Peyer's patch (tissue), 4 donors: Measurements from ENCODE around the gene CES5A. TPM values are rescaled to one million over a fixed set of nuclear protein-coding genes. Genes with fewer than 3 reads are reported as not detected.

Source experiments
- DNase-seq, 3 donors: peaks; one replicate each; pipeline ENCODE4 v3.0.0-alpha.2; 2017 to 2019
- H3K27ac ChIP-seq, 4 donors: fragments of 200-600 bp; sonication (generic); one replicate each; pipeline ENCODE4 v1.5.1; 2016 to 2019
- H3K27me3 ChIP-seq, 2 donors: fragments of 200-600 bp; sonication (generic); one replicate each; pipeline ENCODE4 v1.5.1; 2019
- H3K36me3 ChIP-seq, 3 donors: fragments of 200-600 bp; sonication (generic); one replicate each; pipeline ENCODE4 v1.5.1; 2016 to 2019
- H3K4me1 ChIP-seq, 4 donors: fragments of 200-600 bp; sonication (generic); one replicate each; pipeline ENCODE4 v1.5.1; 2016 to 2019
- H3K4me3 ChIP-seq, 4 donors: fragments of 200-600 bp; sonication (generic); 1 replicate in 3 of 4; 2 replicates in 1 of 4; pipeline ENCODE4 v1.5.1; 2016 to 2019; ENCODE audit warnings: mild to moderate bottlenecking in 1 of 4
- H3K9me3 ChIP-seq, 4 donors: fragments of 200-600 bp; sonication (generic); one replicate each; pipeline ENCODE4 v1.5.1; 2016 to 2019; ENCODE audit warnings: mild to moderate bottlenecking in 1 of 4
- POLR2A ChIP-seq, 2 donors: fragments of 450-650 bp; IDR thresholded peaks; one replicate each; pipeline ENCODE4 v1.5.1; 2017; ENCODE audit warnings: antibody characterized with exemption in 2 of 2, mild to moderate bottlenecking in 2 of 2, moderate library complexity in 2 of 2
- total RNA-seq, 4 donors: library from RNA; depleted of rRNA; stranded (reverse); fragments of >200 nt; gene quantifications; one replicate each; pipeline ENCODE4 v1.1.0, GENCODE V29; 2016
- TF ChIP-seq, protein P1 (sequence below), 6 experiments: fragments of 450-650 bp in 4 of 6; fragments of 200-600 bp in 2 of 6; sonication (generic) in 1 of 6; IDR thresholded peaks; one replicate each; pipeline ENCODE4 v1.5.1; 2017 to 2019; ENCODE audit warnings: antibody characterized with exemption in 6 of 6, mild to moderate bottlenecking in 3 of 6, moderate library complexity in 1 of 6

Gene CES5A
- total RNA-seq, 4 donors from 2014 or later, result not detected

DNA sequence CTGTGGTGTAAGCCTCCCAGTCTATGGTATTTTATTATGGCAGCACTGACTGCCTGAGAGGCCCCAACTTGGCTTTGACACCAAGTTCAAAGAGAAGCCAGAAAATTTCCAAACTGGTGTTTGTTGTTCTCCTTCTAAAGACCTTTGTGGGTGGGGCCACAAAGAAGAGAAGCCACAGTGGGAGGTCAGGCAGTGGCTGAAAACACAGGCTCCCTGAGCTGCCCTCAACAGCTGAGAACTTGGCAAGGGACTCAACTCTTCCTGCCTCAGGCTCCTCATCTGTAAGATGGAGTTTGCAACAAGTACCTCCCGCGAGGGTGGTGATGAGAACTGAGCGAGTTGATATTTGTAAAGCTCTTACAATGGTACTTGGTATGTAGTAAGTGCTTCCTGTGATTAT, 18.2 kb downstream of the CES5A start:
- TF ChIP-seq POLR2A (IDR thresholded peaks at IDR 0.05), result no peak
- TF ChIP-seq, protein P1, sequence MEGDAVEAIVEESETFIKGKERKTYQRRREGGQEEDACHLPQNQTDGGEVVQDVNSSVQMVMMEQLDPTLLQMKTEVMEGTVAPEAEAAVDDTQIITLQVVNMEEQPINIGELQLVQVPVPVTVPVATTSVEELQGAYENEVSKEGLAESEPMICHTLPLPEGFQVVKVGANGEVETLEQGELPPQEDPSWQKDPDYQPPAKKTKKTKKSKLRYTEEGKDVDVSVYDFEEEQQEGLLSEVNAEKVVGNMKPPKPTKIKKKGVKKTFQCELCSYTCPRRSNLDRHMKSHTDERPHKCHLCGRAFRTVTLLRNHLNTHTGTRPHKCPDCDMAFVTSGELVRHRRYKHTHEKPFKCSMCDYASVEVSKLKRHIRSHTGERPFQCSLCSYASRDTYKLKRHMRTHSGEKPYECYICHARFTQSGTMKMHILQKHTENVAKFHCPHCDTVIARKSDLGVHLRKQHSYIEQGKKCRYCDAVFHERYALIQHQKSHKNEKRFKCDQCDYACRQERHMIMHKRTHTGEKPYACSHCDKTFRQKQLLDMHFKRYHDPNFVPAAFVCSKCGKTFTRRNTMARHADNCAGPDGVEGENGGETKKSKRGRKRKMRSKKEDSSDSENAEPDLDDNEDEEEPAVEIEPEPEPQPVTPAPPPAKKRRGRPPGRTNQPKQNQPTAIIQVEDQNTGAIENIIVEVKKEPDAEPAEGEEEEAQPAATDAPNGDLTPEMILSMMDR (IDR thresholded peaks at IDR 0.05), result no peak
- H3K27me3 ChIP-seq, result no peaks in the 10 kb centered on the region
- no peak overlapping the region for H3K27ac ChIP-seq
- H3K4me3 ChIP-seq, result no peak overlapping the region
- no peaks in the 10 kb centered on the region for H3K9me3 ChIP-seq
- no peaks in the 10 kb centered on the region for H3K4me1 ChIP-seq
- no peaks in the 10 kb centered on the region for H3K36me3 ChIP-seq
- no peak for DNase-seq

DNA sequence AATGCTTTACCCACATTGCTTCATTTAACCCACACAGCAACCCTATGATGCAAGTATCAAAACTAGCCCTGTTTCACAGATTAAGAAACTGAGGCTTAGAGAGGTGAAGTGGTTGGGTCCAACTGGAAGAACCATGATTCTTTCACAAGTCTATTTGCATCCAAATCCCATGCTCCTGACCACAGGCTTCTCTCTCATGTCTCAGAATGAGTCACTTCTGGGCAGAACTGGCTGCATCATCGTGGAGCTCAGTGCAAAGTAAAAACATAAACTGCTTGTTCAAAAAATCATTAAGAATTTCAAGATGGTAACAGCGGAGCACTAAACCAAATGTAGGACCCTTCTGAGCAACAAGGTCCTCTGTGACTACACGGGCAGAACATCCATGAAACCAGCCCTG, 22.1 kb downstream of the CES5A start:
- no peak for DNase-seq
- Histone ChIP-seq H3K36me3 (no peaks in the 10 kb centered on the region), H3K9me3 (no peaks in the 10 kb centered on the region), H3K4me1 (no peaks in the 10 kb centered on the region), H3K27ac (no peak overlapping the region), H3K27me3 (no peaks in the 10 kb centered on the region), H3K4me3 (no peak overlapping the region)
- TF ChIP-seq, protein P1 (IDR thresholded peaks at IDR 0.05), result no peak
- no peak for TF ChIP-seq POLR2A (IDR thresholded peaks at IDR 0.05)

DNA sequence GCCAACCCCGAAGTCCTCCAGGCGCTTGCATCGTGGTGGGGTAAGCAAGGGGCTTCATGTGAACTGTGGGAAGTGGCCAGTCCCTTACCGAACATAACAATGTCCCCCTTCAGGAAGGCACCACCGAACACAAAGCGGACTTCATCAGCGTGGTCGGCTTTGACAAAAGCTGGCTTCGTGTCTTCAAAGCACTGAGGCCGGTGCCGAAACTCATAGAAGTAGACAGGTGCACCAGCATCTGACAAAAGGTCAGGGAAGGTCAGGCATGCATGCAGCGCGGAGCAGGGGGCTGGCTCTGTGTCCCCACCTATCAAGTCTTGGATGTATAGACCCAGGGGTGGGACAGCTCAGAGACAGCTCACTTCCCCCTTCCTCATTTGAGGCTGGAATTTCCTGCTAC, 25.6 kb downstream of the CES5A start:
- Histone ChIP-seq H3K36me3 (no peaks in the 10 kb centered on the region), H3K9me3 (no peaks in the 10 kb centered on the region), H3K4me1 (no peaks in the 10 kb centered on the region), H3K27me3 (no peaks in the 10 kb centered on the region), H3K27ac (no peak overlapping the region), H3K4me3 (no peak overlapping the region)
- TF ChIP-seq, protein P1 (IDR thresholded peaks at IDR 0.05), result no peak
- TF ChIP-seq POLR2A (IDR thresholded peaks at IDR 0.05), result no peak
- DNase-seq, result no peak

DNA sequence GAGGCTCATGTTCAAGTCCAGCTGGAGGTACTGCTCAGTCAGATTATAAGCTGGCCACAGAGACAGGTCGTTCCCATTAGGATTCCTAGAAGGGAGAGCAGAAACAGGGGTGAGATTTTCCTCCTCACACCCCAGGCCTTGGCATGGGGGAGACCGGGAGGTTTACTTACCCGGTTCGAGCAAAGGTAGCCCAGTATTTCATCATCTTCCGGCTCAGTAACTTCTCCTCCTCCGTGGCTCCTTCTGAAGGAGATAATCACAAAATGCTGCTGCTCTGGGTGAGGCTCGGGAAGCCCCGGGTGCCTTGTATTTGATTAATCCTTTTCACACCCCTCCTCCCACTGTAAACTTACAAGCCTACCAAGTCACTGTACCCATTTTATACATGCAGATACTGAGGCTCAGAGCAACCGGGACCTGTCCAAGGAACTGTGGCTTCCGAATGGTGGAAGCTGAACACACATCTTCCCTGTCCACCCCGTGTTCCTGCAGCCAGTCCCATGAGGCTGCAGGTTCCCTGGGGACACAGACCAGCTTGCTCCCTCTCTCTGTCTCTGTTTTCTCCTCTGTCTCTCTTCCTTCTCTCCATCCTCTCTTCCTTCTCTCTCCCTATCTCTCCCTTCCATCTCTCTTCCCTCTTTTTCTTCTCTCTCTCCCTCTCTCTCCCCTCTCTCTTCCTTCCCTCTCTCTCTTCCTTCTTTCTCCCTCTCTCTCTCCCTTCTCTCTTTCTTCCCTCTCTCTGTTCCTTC, 28.4 kb downstream of the CES5A start:
- DNase-seq, result no peak
- Histone ChIP-seq H3K27ac (no peak overlapping the region), H3K27me3 (no peaks in the 10 kb centered on the region), H3K4me1 (no peaks in the 10 kb centered on the region), H3K9me3 (no peaks in the 10 kb centered on the region), H3K36me3 (no peaks in the 10 kb centered on the region), H3K4me3 (no peak overlapping the region)
- TF ChIP-seq, protein P1 (IDR thresholded peaks at IDR 0.05), result no peak
- TF ChIP-seq POLR2A (IDR thresholded peaks at IDR 0.05), result no peak

DNA sequence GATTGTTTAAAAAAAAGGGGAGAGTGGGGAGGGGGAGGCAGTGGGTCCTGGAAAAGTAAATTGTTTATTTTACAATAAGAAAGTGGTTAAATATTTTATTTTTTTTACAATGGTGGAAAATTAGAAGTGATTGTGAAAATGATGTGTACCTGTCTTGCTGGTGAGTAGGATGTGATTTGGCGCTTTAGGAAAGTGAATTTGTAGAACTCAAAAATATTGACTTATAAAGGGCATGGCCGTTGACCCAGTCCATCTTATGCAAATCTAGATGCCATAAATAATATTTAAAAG, 32.1 kb downstream of the CES5A start:
- Histone ChIP-seq H3K27me3 (no peaks in the 10 kb centered on the region), H3K4me3 (no peak overlapping the region), H3K4me1 (no peaks in the 10 kb centered on the region), H3K27ac (no peak overlapping the region), H3K36me3 (no peaks in the 10 kb centered on the region), H3K9me3 (no peaks in the 10 kb centered on the region)
- DNase-seq, result no peak
- TF ChIP-seq, protein P1 (IDR thresholded peaks at IDR 0.05), result no peak
- no peak for TF ChIP-seq POLR2A (IDR thresholded peaks at IDR 0.05)
